Memory B cell (primary cell): ENCODE results near the gene CDON.

Source experiments
- ATAC-seq: fragments of 150-1000 bp; cut with Tn5 transposase; 2 replicates; pipeline ENCODE4 v1.10.0; 2021; ENCODE audit warnings: low read depth, mild to moderate bottlenecking, moderate library complexity
- DNase-seq, 2 donors: peaks; one replicate each; pipeline ENCODE4 v3.0.0; 2022; ENCODE audit warnings: low spot score in 2 of 2
- H3K27ac Mint-ChIP-seq: one replicate; pipeline ENCODE4 v1.8.0; 2022; ENCODE audit warnings: mild to moderate bottlenecking, moderate library complexity, mixed read lengths
- H3K27me3 Mint-ChIP-seq: one replicate; pipeline ENCODE4 v1.8.0; 2022; ENCODE audit warnings: mixed read lengths
- H3K36me3 Mint-ChIP-seq: one replicate; pipeline ENCODE4 v1.8.0; 2022; ENCODE audit warnings: mild to moderate bottlenecking, mixed read lengths
- H3K4me1 Mint-ChIP-seq: one replicate; pipeline ENCODE4 v1.8.0; 2022; ENCODE audit warnings: mixed read lengths
- H3K4me3 Mint-ChIP-seq: one replicate; pipeline ENCODE4 v1.8.0; 2022; ENCODE audit warnings: mild to moderate bottlenecking, moderate library complexity, mixed read lengths
- H3K9me3 Mint-ChIP-seq: one replicate; pipeline ENCODE4 v1.8.0; 2022; ENCODE audit warnings: mixed read lengths

The CDON gene

DNA sequence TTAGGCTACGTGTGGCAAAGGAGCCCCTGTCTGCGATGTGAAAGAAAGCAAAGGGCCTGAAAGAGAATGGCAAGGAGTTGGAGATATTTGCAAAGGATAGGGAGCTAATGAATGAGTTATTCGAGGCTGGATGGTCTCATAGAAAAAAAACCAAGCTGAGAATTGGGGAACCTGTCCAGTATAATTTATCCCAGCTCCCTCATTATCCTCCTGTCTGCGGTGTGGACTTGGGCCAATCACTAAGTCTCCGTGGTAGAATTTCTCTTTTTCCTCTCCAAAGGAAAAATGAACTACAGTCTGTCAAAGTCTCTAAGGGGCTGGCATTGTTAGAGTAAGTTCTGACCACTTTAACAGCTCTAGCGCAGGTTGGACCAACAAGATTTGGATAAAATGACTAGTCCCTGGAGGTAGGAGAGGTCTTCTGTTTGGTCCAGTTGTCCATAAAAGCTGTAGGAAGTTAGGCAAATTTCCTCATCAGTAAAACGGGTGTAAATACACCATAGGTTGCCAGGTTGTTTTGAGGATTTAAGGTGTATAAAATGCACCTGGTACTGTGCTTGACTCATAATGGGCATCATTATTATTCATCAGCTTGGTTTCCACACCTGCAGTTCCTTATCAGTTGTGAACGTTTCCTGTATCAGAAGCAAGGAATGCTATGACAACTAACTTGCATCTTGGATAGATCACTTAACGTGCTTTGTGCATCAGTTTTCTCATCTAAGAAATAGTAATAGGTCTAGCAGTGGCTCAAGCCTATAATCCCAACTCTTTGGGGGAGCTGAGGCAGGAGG is 10.3 kb upstream of the CDON start:
- H3K36me3 Mint-ChIP-seq, result peaks cover 2% of the 10 kb centered on the region
- no peak for ATAC-seq
- peaks cover 16% of the 10 kb centered on the region for H3K27me3 Mint-ChIP-seq
- no peak for DNase-seq
- H3K4me1 Mint-ChIP-seq, result no peaks in the 10 kb centered on the region
- peaks cover 4% of the 10 kb centered on the region for H3K9me3 Mint-ChIP-seq
- no peak overlapping the region for H3K4me3 Mint-ChIP-seq
- H3K27ac Mint-ChIP-seq, result no peak overlapping the region

DNA sequence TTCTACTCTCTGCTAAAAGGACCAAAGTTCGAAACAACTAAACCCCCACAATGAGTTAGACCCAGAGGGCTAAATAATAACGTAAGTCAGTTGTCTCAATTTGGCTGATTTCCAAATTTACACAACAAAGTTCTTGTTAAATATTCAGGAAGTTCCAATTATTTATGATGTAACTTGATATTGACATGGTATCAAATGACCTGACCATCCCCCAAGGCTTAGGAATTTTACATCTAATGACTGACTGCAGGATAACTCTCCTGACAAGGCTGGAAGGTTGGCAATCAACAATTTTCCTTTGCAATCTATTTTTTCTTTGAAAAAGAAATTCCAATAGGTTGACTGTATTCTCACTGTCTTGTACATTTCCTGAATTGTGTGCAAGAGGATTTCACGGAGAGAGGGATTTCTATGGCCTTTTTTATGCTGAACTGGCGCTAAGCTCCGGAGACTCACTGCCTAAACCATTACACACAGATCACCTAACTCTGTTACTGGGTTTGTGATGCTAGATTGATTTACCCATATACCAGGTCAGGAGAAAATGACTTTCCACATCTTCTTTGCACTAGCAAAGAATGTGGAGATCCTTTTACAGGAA is 9.6 kb upstream of the CDON start:
- H3K27me3 Mint-ChIP-seq, result peaks cover 18% of the 10 kb centered on the region
- no peak for ATAC-seq
- no peak for DNase-seq
- H3K9me3 Mint-ChIP-seq, result peaks cover 4% of the 10 kb centered on the region
- no peaks in the 10 kb centered on the region for H3K4me1 Mint-ChIP-seq
- H3K36me3 Mint-ChIP-seq, result peaks cover 2% of the 10 kb centered on the region
- H3K4me3 Mint-ChIP-seq, result no peak overlapping the region
- H3K27ac Mint-ChIP-seq, result no peak overlapping the region

GRCh38 chr11:126063507-126063852 is 814 bp upstream of the CDON start:
- H3K4me1 Mint-ChIP-seq, result peaks cover 4% of the 10 kb centered on the region
- ATAC-seq (no peak), DNase-seq (no peak)
- H3K27ac Mint-ChIP-seq, result no peak overlapping the region
- H3K4me3 Mint-ChIP-seq, result peak overlapping the region; percentile 86
- H3K36me3 Mint-ChIP-seq, result peaks cover 2% of the 10 kb centered on the region
- peaks cover 13% of the 10 kb centered on the region for H3K27me3 Mint-ChIP-seq
- peaks cover 8% of the 10 kb centered on the region for H3K9me3 Mint-ChIP-seq

GRCh38 chr11:126061707-126062678 is 673 bp downstream of the CDON start:
- ATAC-seq, result no peak
- Mint-ChIP-seq H3K27ac (no peak overlapping the region), H3K4me3 (peak overlapping the region; percentile 73), H3K4me1 (peaks cover 4% of the 10 kb centered on the region), H3K27me3 (peaks cover 9% of the 10 kb centered on the region), H3K9me3 (peaks cover 6% of the 10 kb centered on the region), H3K36me3 (no peaks in the 10 kb centered on the region)
- DNase-seq, result peak in 1 of 2 donors; percentile 2

GRCh38 chr11:126060757-126061171 is 1.9 kb downstream of the CDON start:
- DNase-seq, result no peak
- H3K36me3 Mint-ChIP-seq, result no peaks in the 10 kb centered on the region
- H3K27me3 Mint-ChIP-seq, result peaks cover 7% of the 10 kb centered on the region
- H3K4me3 Mint-ChIP-seq, result no peak overlapping the region
- no peak for ATAC-seq
- H3K27ac Mint-ChIP-seq, result no peak overlapping the region
- peaks cover 6% of the 10 kb centered on the region for H3K9me3 Mint-ChIP-seq
- H3K4me1 Mint-ChIP-seq, result peaks cover 4% of the 10 kb centered on the region

DNA sequence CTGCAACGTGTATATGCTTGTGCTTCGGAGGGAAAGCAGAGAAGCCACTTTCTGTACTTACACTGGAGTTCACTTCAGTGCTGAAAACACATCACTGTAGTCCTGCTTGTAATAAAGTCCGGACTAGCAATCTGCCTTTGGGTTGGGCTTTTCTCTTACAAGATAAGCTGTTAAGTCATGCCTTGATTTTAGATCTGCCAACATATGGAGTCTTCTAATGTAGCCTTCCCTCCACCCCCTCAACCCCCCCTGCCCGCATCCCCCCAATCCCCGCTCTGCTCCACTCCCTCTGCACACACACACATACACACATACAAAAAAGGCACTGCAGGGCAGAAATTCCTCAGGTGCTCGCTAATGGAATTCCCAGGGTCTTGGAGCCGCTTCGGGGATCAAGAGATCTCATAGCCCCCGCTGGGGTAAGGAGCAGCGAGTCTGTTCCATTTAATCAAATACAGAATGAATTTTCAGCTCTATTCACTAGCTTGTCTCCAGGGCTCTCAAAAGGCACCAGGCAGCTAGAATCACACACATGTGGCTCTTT is 3.4 kb downstream of the CDON start:
- H3K27me3 Mint-ChIP-seq, result peaks cover 7% of the 10 kb centered on the region
- H3K4me3 Mint-ChIP-seq, result no peak overlapping the region
- no peaks in the 10 kb centered on the region for H3K9me3 Mint-ChIP-seq
- H3K36me3 Mint-ChIP-seq, result no peaks in the 10 kb centered on the region
- ATAC-seq (no peak), DNase-seq (no peak)
- H3K27ac Mint-ChIP-seq, result no peak overlapping the region
- H3K4me1 Mint-ChIP-seq, result peaks cover 4% of the 10 kb centered on the region

GRCh38 chr11:126058105-126058874 is 4.4 kb downstream of the CDON start:
- Mint-ChIP-seq H3K27ac (no peak overlapping the region), H3K36me3 (no peaks in the 10 kb centered on the region), H3K27me3 (peaks cover 7% of the 10 kb centered on the region), H3K9me3 (no peaks in the 10 kb centered on the region), H3K4me3 (no peak overlapping the region), H3K4me1 (peaks cover 4% of the 10 kb centered on the region)
- DNase-seq (no peak), ATAC-seq (no peak)

- H3K27me3 Mint-ChIP-seq, result peaks cover 8% of the 10 kb centered on the region
- no peaks in the 10 kb centered on the region for H3K36me3 Mint-ChIP-seq
- DNase-seq, result no peak
- no peak for ATAC-seq
- H3K27ac Mint-ChIP-seq, result no peak overlapping the region
- H3K4me1 Mint-ChIP-seq, result no peaks in the 10 kb centered on the region
- H3K9me3 Mint-ChIP-seq, result no peaks in the 10 kb centered on the region
- H3K4me3 Mint-ChIP-seq, result no peak overlapping the region
These were observed 7.8 kb downstream of the CDON start for GRCh38 chr11:126054882-126055281.

DNA sequence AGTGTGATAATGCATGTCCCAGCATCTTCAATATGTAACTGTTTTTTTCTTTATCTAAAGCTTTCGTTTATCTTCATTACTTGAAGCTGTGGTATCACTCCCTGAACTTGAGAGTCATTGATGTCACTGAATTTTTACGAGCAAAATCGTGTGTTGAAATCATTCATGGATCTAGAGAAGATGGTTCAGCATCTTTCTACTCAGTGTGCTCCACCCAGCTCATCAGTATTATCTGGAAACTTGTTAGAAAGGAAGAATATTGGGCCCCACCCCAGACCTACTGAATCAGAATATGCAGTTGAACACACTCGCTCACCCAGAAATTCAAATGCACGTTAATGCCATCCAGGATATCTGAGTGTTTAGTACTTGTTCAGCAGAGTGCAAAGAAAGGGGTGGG is 8.3 kb downstream of the CDON start:
- Mint-ChIP-seq H3K4me1 (no peaks in the 10 kb centered on the region), H3K27me3 (peaks cover 8% of the 10 kb centered on the region), H3K27ac (no peak overlapping the region), H3K9me3 (no peaks in the 10 kb centered on the region), H3K36me3 (no peaks in the 10 kb centered on the region), H3K4me3 (no peak overlapping the region)
- ATAC-seq (no peak), DNase-seq (no peak)

GRCh38 chr11:126053415-126054286 is 9.0 kb downstream of the CDON start:
- Mint-ChIP-seq H3K27me3 (peaks cover 8% of the 10 kb centered on the region), H3K4me1 (no peaks in the 10 kb centered on the region), H3K27ac (no peak overlapping the region), H3K36me3 (no peaks in the 10 kb centered on the region), H3K4me3 (no peak overlapping the region), H3K9me3 (no peaks in the 10 kb centered on the region)
- ATAC-seq (no peak), DNase-seq (no peak)

- DNase-seq, result no peak
- Mint-ChIP-seq H3K36me3 (no peaks in the 10 kb centered on the region), H3K4me1 (no peaks in the 10 kb centered on the region), H3K27ac (no peak overlapping the region), H3K9me3 (no peaks in the 10 kb centered on the region), H3K4me3 (no peak overlapping the region), H3K27me3 (peaks cover 10% of the 10 kb centered on the region)
- ATAC-seq, result no peak
These were observed 11.5 kb downstream of the CDON start for GRCh38 chr11:126051117-126051516.

DNA sequence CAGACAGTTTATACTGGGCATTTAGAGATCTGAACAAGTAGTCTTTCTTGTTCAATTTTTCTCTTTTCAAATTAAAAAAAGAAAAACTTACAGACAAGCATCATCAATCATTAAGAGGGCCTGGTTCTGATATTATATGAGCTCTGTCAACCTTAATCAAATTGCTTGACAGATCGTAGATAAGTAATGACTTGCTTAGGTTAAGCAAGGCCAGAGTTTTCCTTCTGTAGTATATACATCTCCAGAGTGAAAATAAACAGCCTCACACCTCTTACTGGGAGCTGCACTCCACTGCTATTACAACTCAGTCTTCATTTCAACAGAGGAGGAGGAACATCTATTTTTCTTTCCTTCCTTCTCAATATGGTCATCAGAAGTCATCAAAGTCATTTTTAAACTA is 13.5 kb downstream of the CDON start:
- no peak for DNase-seq
- Mint-ChIP-seq H3K27ac (no peak overlapping the region), H3K27me3 (peaks cover 6% of the 10 kb centered on the region), H3K9me3 (peaks cover 2% of the 10 kb centered on the region), H3K36me3 (no peaks in the 10 kb centered on the region), H3K4me3 (no peak overlapping the region), H3K4me1 (no peaks in the 10 kb centered on the region)
- no peak for ATAC-seq

GRCh38 chr11:126048197-126048596 is 14.5 kb downstream of the CDON start:
- H3K4me1 Mint-ChIP-seq, result no peaks in the 10 kb centered on the region
- no peak overlapping the region for H3K4me3 Mint-ChIP-seq
- H3K9me3 Mint-ChIP-seq, result peaks cover 2% of the 10 kb centered on the region
- ATAC-seq, result no peak
- H3K27ac Mint-ChIP-seq, result no peak overlapping the region
- no peak for DNase-seq
- no peaks in the 10 kb centered on the region for H3K36me3 Mint-ChIP-seq
- peaks cover 6% of the 10 kb centered on the region for H3K27me3 Mint-ChIP-seq
